Activated gamma-delta T cell treated with Interleukin-2 at 50 U/mL for 16 hours (primary cell): Measurements from ENCODE around the gene FNDC5.
A peak's percentile ranks its signal among the peaks of the same experiment; 100 is the strongest.

ENCODE experiments used
- DNase-seq: peaks from one replicate; pipeline ENCODE4 v3.0.0-alpha.2; 2020

The FNDC5 gene

GRCh38 chr1:32863881-32864245 is 6.8 kb downstream of the FNDC5 start:
- DNase-seq = no peak

- DNase-seq = no peak
These were observed 7.4 kb downstream of the FNDC5 start for GRCh38 chr1:32863218-32863880.

- no peak for DNase-seq
These were observed 8.6 kb downstream of the FNDC5 start for GRCh38 chr1:32861904-32862695.

GRCh38 chr1:32860566-32860965 is 10.1 kb downstream of the FNDC5 start:
- DNase-seq = no peak

- DNase-seq = no peak
These were observed 10.8 kb downstream of the FNDC5 start for GRCh38 chr1:32859915-32860314.

- DNase-seq = no peak
These were observed 11.9 kb downstream of the FNDC5 start for GRCh38 chr1:32858791-32859190.

GRCh38 chr1:32858136-32858535 is 12.6 kb downstream of the FNDC5 start:
- no peak for DNase-seq

- DNase-seq = no peak
These were observed 14.7 kb downstream of the FNDC5 start for GRCh38 chr1:32855861-32856617.

- DNase-seq = no peak
These were observed 22.2 kb downstream of the FNDC5 start for GRCh38 chr1:32848354-32849063.

- DNase-seq = no peak
These were observed 38.8 kb downstream of the FNDC5 start for GRCh38 chr1:32831878-32832277.

GRCh38 chr1:32830092-32830852 is 40.4 kb downstream of the FNDC5 start:
- no peak for DNase-seq

- no peak for DNase-seq
These were observed 42.4 kb downstream of the FNDC5 start for GRCh38 chr1:32828341-32828740.

- DNase-seq = no peak
These were observed 45.5 kb downstream of the FNDC5 start for GRCh38 chr1:32825181-32825580.

- peak; percentile 22 for DNase-seq
These were observed 51.7 kb downstream of the FNDC5 start for GRCh38 chr1:32818804-32819541.

- DNase-seq = peak; percentile 28
These were observed 52.6 kb downstream of the FNDC5 start for GRCh38 chr1:32817815-32818786.

GRCh38 chr1:32817159-32817814 is 53.4 kb downstream of the FNDC5 start, which contains the start of the genes S100PBP and YARS1:
Gene S100PBP, plus strand, starts transcription at chr1:32817653. Its CDS starts 8,447 bp downstream, at chr1:32826100.
Gene YARS1, minus strand, starts transcription at chr1:32817358. Its CDS starts 114 bp downstream, at chr1:32817244.
- peak; percentile 100 for DNase-seq

- no peak for DNase-seq
These were observed 54.0 kb downstream of the FNDC5 start for GRCh38 chr1:32816676-32817158.

GRCh38 chr1:32813941-32814739 is 56.6 kb downstream of the FNDC5 start:
- DNase-seq = no peak
